K562 (cell line): ENCODE results near the gene MYB. TPM values are rescaled to one million over a fixed set of nuclear protein-coding genes. Genes with fewer than 3 reads are reported as not detected.

ENCODE experiments used
- ATAC-seq: fragments of 200-7000 bp; cut with Tn5 transposase; 3 replicates; pipeline ENCODE4 v1.9.1; 2020; ENCODE audit warnings: moderate library complexity
- BruUV-seq: library from RNA; stranded (reverse); fragments of 400-500 nt; replicated peaks from 2 replicates; lab custom pipeline; 2021; lab: Mats Ljungman, UMichigan
- CTCF ChIA-PET: fragments of 300-600 bp; formaldehyde crosslinking; extraction: SDS; loops from one replicate; lab custom pipeline; 2021; ENCODE audit warnings: low intra/inter-chr PET ratio; lab: Yijun Ruan, JAX
- POLR2A ChIA-PET: fragments of 300-600, 350-650 bp; sonication (Branson Sonifier 250); formaldehyde crosslinking; extraction: SDS; loops from one replicate; lab custom pipeline; 2021; ENCODE audit warnings: antibody characterized with exemption, inconsistent platforms; lab: Yijun Ruan, JAX
- DNase-seq, 4 experiments: peaks; one replicate each; pipeline versions ENCODE4 v3.0.0 to v3.0.0-alpha.2; 2011 to 2018; ENCODE audit warnings: low spot score in 3 of 4, mixed read lengths in 3 of 4; ENCODE audit errors: extremely low read depth in 1 of 4
- FAIRE-seq: peaks from 2 replicates; lab custom pipeline; 2011; peaks lifted over from hg19 to GRCh38; lab: Jason Lieb, UNC
- H2AFZ ChIP-seq: 2 replicates; pipeline ENCODE4 v1.6.0; 2011; ENCODE audit warnings: low read depth, low read length, control low read depth, inconsistent platforms
- H3K27ac ChIP-seq: fragments of 200-600 bp; 3 replicates; pipeline ENCODE4 v1.8.0; 2011; ENCODE audit warnings: low read depth, mild to moderate bottlenecking, control low read depth, inconsistent platforms, low read length, moderate library complexity, mixed read lengths; ENCODE audit errors: extremely low read depth
- H3K27me3 ChIP-seq, 2 experiments: fragments of 300-600 bp in 1 of 2; 2 replicates in 1 of 2; 3 replicates in 1 of 2; pipeline versions ENCODE4 v1.6.0 to v1.8.0; 2011; ENCODE audit warnings: inconsistent platforms in 2 of 2, low read length in 2 of 2, mild to moderate bottlenecking in 1 of 2, mixed read lengths in 1 of 2, moderate library complexity in 1 of 2; ENCODE audit not compliant: control insufficient read depth in 2 of 2, insufficient read depth in 2 of 2
- H3K36me3 ChIP-seq: fragments of 300-600 bp; 3 replicates; pipeline ENCODE4 v1.8.0; 2011; ENCODE audit warnings: mild to moderate bottlenecking, low read length, inconsistent platforms; ENCODE audit not compliant: control insufficient read depth, insufficient read depth
- H3K4me1 ChIP-seq, 2 experiments: fragments of 200-600 bp in 1 of 2; replicated peaks in 1 of 2; 2 replicates in 1 of 2; 3 replicates in 1 of 2; pipeline versions ENCODE4 v1.5.1 to v1.8.0; 2011; ENCODE audit warnings: inconsistent platforms in 2 of 2, low read length in 2 of 2, mild to moderate bottlenecking in 1 of 2, mixed read lengths in 1 of 2, moderate library complexity in 1 of 2; ENCODE audit not compliant: control insufficient read depth in 2 of 2, insufficient read depth in 2 of 2
- H3K4me2 ChIP-seq: 2 replicates; pipeline ENCODE4 v1.6.1; 2011; ENCODE audit warnings: low read length, control low read depth, inconsistent platforms, mixed read lengths; ENCODE audit not compliant: insufficient read depth
- H3K4me3 ChIP-seq: fragments of 200-600 bp; sonication (generic), shearing (Covaris generic); 2 replicates; pipeline ENCODE4 v1.5.1; 2016; ENCODE audit warnings: control low read depth, inconsistent platforms
- H3K79me2 ChIP-seq: fragments of 200-600 bp; 3 replicates; pipeline ENCODE4 v1.8.0; 2011; ENCODE audit warnings: low read length, inconsistent platforms; ENCODE audit not compliant: control insufficient read depth, insufficient read depth
- H3K9ac ChIP-seq, 2 experiments: 2 replicates each; pipeline versions ENCODE4 v1.6.0 to v1.6.1; 2011; ENCODE audit warnings: low read depth in 2 of 2, low read length in 2 of 2, control low read depth in 1 of 2, inconsistent platforms in 1 of 2, mild to moderate bottlenecking in 1 of 2, mixed read lengths in 1 of 2; ENCODE audit not compliant: insufficient read depth in 1 of 2
- H3K9me1 ChIP-seq: one replicate; pipeline ENCODE4 v1.6.0; 2011; ENCODE audit warnings: inconsistent platforms, mild to moderate bottlenecking, low read length, moderate library complexity; ENCODE audit not compliant: control insufficient read depth, insufficient read depth
- H3K9me3 ChIP-seq: replicated peaks from 2 replicates; pipeline ENCODE4 v1.5.1; 2011; ENCODE audit warnings: low read depth, low read length, inconsistent platforms; ENCODE audit not compliant: control insufficient read depth, insufficient read depth
- H4K20me1 ChIP-seq: replicated peaks from 2 replicates; pipeline ENCODE4 v1.6.1; 2011; ENCODE audit warnings: low read length, inconsistent platforms, mixed read lengths; ENCODE audit not compliant: control insufficient read depth, insufficient read depth
- E2F8 ChIP-seq: fragments of 450-650 bp; IDR thresholded peaks from 2 replicates; pipeline ENCODE4 v1.7.1; 2018; ENCODE audit warnings: mild to moderate bottlenecking, low read depth; ENCODE audit not compliant: partially characterized antibody
- EP300 ChIP-seq: IDR thresholded peaks from 2 replicates; pipeline ENCODE4 v1.6.1; 2012; ENCODE audit warnings: low read length, improper control_type of control experiment
- JUND ChIP-seq, 2 experiments: IDR thresholded peaks; 2 replicates in 1 of 2; 3 replicates in 1 of 2; pipeline ENCODE4 v1.6.1; 2011; ENCODE audit warnings: borderline replicate concordance in 2 of 2, low read depth in 2 of 2, low read length in 2 of 2, improper control_type of control experiment in 1 of 2, missing biosample characterization in 1 of 2, missing genetic modification characterization in 1 of 2, missing genetic modification reagents in 1 of 2
- SRF ChIP-seq, 2 experiments: fragments of 250-450, 450-650 bp in 1 of 2; sonication (Bioruptor Pico) in 1 of 2; sonication (generic) in 1 of 2; formaldehyde crosslinking; IDR thresholded peaks; 2 replicates each; pipeline versions ENCODE4 v1.5.0 to v1.5.1; 2020 to 2022; ENCODE audit warnings: mild to moderate bottlenecking in 1 of 2, missing genetic modification reagents in 1 of 2
- TGIF2 ChIP-seq: sonication (generic); formaldehyde crosslinking; IDR thresholded peaks from 2 replicates; pipeline ENCODE4 v1.8.1; 2022; ENCODE audit warnings: mild to moderate bottlenecking, missing genetic modification reagents, moderate library complexity
- ZNF384 ChIP-seq: IDR thresholded peaks from 2 replicates; pipeline ENCODE4 v1.6.1; 2012; ENCODE audit warnings: low read depth, low read length, improper control_type of control experiment
- WGBS: fragments of 100-300 bp; shearing (Covaris generic); methylation state at CpG from one replicate; pipeline ENCODE4 v1.1.6; 2016; ENCODE audit warnings: low coverage, mixed read lengths; ENCODE audit not compliant: insufficient coverage; ENCODE audit errors: missing lambda C conversion rate; 5-methylcytosine and 5-hydroxymethylcytosine counted together
- in situ Hi-C: fragments of 300-500 bp; cut with MboI; formaldehyde crosslinking; loops from 4 replicates; pipeline ENCODE4 v1.15.0; 2018; ENCODE audit warnings: inconsistent platforms, mixed read lengths
- intact Hi-C: fragments of 100-400 bp; cut with micrococcal nuclease; formaldehyde crosslinking; loops from 2 replicates; pipeline ENCODE4 v1.14.2; 2022
- polyA plus RNA-seq, 8 experiments: library from polyadenylated mRNA; depleted of rRNA in 4 of 8; stranded (reverse) in 5 of 8; unstranded in 3 of 8; fragments of >200 nt; fragmentation: Nextera tagmentation in 2 of 8; fragmentation: Illumina TruSeq in 1 of 8; extraction: Ambion mirVana in 2 of 8; extraction: Trizol in 1 of 8; gene quantifications; 2 replicates each; pipeline versions ENCODE4 v1.2.1 to v1.2.3, GENCODE V29; 2011 to 2014; ENCODE audit warnings: inconsistent platforms in 1 of 8, missing spikeins in 1 of 8
- total RNA-seq, 7 experiments: library from RNA; depleted of rRNA in 6 of 7; stranded (reverse); fragments of >200 nt in 6 of 7; fragmentation: Illumina TruSeq in 2 of 7; extraction: Trizol in 2 of 7; gene quantifications; 2 replicates each; pipeline versions ENCODE4 v1.2.1 to v1.2.3, GENCODE V29; 2011 to 2021; ENCODE audit warnings: low replicate concordance in 1 of 7

The MYB gene
- total and polyA plus RNA-seq, 9 of the 15 experiments (the other 6 are each of a cell fraction or from before 2014, with no cell fraction given) = 35.8 to 218 (median 140) TPM

DNA sequence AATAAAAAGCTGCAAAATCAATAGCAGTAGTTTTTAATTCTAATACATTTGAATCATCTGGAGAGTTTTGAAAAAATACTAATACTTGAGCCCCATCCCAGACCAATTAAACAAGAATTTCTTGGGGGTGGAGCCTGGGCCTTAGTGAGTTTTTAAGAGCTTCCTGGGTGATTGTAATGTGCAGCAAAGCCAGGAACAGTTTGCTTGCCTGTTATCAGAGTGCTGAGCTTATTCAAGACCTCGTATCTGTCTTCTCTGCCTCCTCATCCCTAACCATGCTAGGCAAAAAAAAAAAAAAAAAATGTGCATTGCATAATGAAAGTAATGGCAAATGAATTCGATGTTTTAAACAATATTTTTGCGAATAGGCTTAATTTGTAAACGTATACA, 36.4 kb upstream of the MYB start:
- H3K79me2 ChIP-seq = peaks cover 4% of the 10 kb centered on the region; the same call in 2 of the 3 replicates
- H3K9me1 ChIP-seq = no peaks in the 10 kb centered on the region
- POLR2A ChIA-PET = interaction anchor here (0.8 to 1.4 kb wide), 5 partner anchors 12 to 90 kb away, joined by 3 to 5 read pairs (median 3); partner anchors contain the start of gene HBS1L
- DNase-seq (peak in 1 of 4 experiments; percentile 71), ATAC-seq (peak; percentile 56), FAIRE-seq (peak; percentile 23)
- no peak overlapping the region for H3K9ac ChIP-seq
- peak overlapping the region; percentile 97 for H2AFZ ChIP-seq
- WGBS = 2% methylated on average over 4 of the region's 4 CpGs
- peaks cover 6 to 55% of the 10 kb centered on the region in 2 experiments for H3K4me1 ChIP-seq
- peak overlapping the region; percentile 29; the same call in 2 of the 3 replicates for H3K27ac ChIP-seq
- H3K27me3 ChIP-seq = no peaks in the 10 kb centered on the region
- TF ChIP-seq E2F8 (peak; percentile 16), ZNF384 (peak; percentile 35; the same call in 1 of the 2 replicates), EP300 (peak; percentile 36; the same call in 1 of the 2 replicates), SRF (CRISPR knock-in tag; IDR thresholded peaks at IDR 0.05) (0 out of 4 replicates have a peak, but pooled peaks of 1 of the 2 experiments have one; percentile 24), TGIF2 (no peak), JUND (IDR thresholded peaks at IDR 0.05; ENCODE audit: borderline replicate concordance, low read depth, low read length) (0 out of 2 replicates have a peak, but pooled peaks have one; percentile 19), JUND (tag; IDR thresholded peaks at IDR 0.05; ENCODE audit: borderline replicate concordance, low read depth, low read length) (no peak)
- H3K4me3 ChIP-seq = no peak overlapping the region
- no peaks in the 10 kb centered on the region; the same call in 2 of the 3 replicates for H3K36me3 ChIP-seq
- no TSS peak for BruUV-seq
- H3K4me2 ChIP-seq = no peak overlapping the region
- H3K9me3 ChIP-seq = no peaks in the 10 kb centered on the region
- CTCF ChIA-PET = interaction anchor here (0.6 to 2.0 kb wide), 8 partner anchors 15 to 1259 kb away, joined by 3 to 20 read pairs (median 4); no protein-coding TSS in a partner anchor
- H4K20me1 ChIP-seq = no peaks in the 10 kb centered on the region
- intact Hi-C loops (loop anchor here (1.0 to 5.0 kb wide), 6 partner anchors 39 to 295 kb away; no protein-coding TSS in a partner anchor), in situ Hi-C loops (loop anchor here (5.0 kb wide), 1 partner anchor 43 kb away; no protein-coding TSS in a partner anchor)
